ENCODE measurements around the gene ARHGAP31.

The ARHGAP31 gene

DNA sequence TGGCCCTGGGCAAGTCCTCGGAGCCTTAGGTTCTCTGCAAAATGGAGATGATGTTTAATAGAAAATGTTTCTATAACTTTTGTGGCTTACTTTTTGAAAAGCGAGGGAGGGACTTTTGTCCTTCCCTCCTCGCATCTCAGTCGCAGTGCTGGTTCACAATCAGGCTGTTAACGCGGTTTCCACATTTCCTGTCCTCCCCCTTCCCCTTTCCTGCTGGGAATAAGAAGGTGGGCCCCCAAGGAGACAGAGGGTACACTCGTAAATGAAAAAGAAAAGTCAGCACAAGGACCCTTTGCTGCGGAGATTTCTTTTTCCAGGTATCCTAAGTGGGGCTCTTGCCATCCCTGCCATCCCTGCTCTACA lies 29.5 kb downstream of the ARHGAP31 start:
- Histone ChIP-seq H3K27ac (ENCODE audit: extremely low read depth, low read depth, low read length) (no peak overlapping the region), H3K9me3 (ENCODE audit: control insufficient read depth, insufficient read depth, low read depth, low read length) (no peaks in the 10 kb centered on the region), H3K4me3 (ENCODE audit: low read depth, low read length) (no peak overlapping the region), H3K4me1 (ENCODE audit: control insufficient read depth, insufficient read depth, low read length) (no peaks in the 10 kb centered on the region), H3K36me3 (ENCODE audit: control insufficient read depth in 2 of 2, insufficient read depth in 1 of 2, low read length in 2 of 2) (no peaks in the 10 kb centered on the region)
- POLR2A ChIA-PET = no interaction called here
- no peak for TF ChIP-seq ZBTB1 (tag by site-specific recombination; IDR thresholded peaks at IDR 0.05)
- TF ChIP-seq ZNF707 (tag by site-specific recombination; IDR thresholded peaks at IDR 0.05) = no peak
- TF ChIP-seq ZNF404 (tag by site-specific recombination; IDR thresholded peaks at IDR 0.05) = no peak
- TF ChIP-seq, protein P1, sequence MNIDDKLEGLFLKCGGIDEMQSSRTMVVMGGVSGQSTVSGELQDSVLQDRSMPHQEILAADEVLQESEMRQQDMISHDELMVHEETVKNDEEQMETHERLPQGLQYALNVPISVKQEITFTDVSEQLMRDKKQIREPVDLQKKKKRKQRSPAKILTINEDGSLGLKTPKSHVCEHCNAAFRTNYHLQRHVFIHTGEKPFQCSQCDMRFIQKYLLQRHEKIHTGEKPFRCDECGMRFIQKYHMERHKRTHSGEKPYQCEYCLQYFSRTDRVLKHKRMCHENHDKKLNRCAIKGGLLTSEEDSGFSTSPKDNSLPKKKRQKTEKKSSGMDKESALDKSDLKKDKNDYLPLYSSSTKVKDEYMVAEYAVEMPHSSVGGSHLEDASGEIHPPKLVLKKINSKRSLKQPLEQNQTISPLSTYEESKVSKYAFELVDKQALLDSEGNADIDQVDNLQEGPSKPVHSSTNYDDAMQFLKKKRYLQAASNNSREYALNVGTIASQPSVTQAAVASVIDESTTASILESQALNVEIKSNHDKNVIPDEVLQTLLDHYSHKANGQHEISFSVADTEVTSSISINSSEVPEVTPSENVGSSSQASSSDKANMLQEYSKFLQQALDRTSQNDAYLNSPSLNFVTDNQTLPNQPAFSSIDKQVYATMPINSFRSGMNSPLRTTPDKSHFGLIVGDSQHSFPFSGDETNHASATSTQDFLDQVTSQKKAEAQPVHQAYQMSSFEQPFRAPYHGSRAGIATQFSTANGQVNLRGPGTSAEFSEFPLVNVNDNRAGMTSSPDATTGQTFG (tag by site-specific recombination; IDR thresholded peaks at IDR 0.05; ENCODE audit: borderline replicate concordance) = no peak
- no peak for TF ChIP-seq ZSCAN16 (tag by site-specific recombination; IDR thresholded peaks at IDR 0.05)
- no peak for TF ChIP-seq ZSCAN30 (tag by site-specific recombination; IDR thresholded peaks at IDR 0.05)
- no peak for TF ChIP-seq ZNF610 (tag by site-specific recombination; IDR thresholded peaks at IDR 0.05; ENCODE audit: borderline replicate concordance)
- no peak for TF ChIP-seq REPIN1 (tag by site-specific recombination; IDR thresholded peaks at IDR 0.05; ENCODE audit: low read depth)
- TF ChIP-seq, protein P2, sequence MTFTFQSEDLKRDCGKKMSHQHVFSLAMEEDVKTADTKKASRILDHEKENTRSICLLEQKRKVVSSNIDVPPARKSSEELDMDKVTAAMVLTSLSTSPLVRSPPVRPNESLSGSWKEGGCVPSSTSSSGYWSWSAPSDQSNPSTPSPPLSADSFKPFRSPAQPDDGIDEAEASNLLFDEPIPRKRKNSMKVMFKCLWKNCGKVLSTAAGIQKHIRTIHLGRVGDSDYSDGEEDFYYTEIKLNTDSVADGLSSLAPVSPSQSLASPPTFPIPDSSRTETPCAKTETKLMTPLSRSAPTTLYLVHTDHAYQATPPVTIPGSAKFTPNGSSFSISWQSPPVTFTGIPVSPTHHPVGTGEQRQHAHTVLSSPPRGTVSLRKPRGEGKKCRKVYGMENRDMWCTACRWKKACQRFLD (tag by site-specific recombination; IDR thresholded peaks at IDR 0.05) = no peak
- TF ChIP-seq ZNF629 (tag by site-specific recombination; IDR thresholded peaks at IDR 0.05) = no peak
- TF ChIP-seq, protein P3, sequence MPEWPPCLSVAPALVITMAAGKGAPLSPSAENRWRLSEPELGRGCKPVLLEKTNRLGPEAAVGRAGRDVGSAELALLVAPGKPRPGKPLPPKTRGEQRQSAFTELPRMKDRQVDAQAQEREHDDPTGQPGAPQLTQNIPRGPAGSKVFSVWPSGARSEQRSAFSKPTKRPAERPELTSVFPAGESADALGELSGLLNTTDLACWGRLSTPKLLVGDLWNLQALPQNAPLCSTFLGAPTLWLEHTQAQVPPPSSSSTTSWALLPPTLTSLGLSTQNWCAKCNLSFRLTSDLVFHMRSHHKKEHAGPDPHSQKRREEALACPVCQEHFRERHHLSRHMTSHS (tag by site-specific recombination; IDR thresholded peaks at IDR 0.05) = no peak
- TF ChIP-seq, protein P4, sequence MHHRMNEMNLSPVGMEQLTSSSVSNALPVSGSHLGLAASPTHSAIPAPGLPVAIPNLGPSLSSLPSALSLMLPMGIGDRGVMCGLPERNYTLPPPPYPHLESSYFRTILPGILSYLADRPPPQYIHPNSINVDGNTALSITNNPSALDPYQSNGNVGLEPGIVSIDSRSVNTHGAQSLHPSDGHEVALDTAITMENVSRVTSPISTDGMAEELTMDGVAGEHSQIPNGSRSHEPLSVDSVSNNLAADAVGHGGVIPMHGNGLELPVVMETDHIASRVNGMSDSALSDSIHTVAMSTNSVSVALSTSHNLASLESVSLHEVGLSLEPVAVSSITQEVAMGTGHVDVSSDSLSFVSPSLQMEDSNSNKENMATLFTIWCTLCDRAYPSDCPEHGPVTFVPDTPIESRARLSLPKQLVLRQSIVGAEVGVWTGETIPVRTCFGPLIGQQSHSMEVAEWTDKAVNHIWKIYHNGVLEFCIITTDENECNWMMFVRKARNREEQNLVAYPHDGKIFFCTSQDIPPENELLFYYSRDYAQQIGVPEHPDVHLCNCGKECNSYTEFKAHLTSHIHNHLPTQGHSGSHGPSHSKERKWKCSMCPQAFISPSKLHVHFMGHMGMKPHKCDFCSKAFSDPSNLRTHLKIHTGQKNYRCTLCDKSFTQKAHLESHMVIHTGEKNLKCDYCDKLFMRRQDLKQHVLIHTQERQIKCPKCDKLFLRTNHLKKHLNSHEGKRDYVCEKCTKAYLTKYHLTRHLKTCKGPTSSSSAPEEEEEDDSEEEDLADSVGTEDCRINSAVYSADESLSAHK (tag by site-specific recombination; IDR thresholded peaks at IDR 0.05) = no peak
- CTCF ChIA-PET = no interaction called here

DNA sequence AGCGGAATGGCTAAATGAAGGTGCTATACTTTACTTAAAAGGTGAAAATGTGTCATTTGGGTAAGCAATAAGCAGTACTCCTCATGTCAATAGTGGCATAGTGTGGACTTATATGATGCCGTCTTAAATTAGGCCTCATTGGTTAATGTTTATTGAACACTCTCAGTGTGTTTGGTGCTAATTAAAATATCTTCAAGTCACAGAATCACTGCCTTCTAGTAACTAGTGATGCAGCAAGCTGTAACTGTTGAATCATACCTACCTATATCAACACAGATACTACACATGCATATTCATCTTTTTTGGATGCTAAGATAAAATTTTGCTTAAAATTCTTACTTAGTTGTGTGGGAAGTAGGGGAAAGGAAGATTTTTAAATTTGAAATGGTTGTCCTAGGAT lies 30.7 kb downstream of the ARHGAP31 start:
- ChIA-PET POLR2A (interaction anchor here (0.6 kb wide), 1 partner anchor 460 kb away, joined by 3 read pairs; no protein-coding TSS in a partner anchor), CTCF (no interaction called here)
- no peaks in the 10 kb centered on the region for H3K36me3 ChIP-seq (ENCODE audit: control insufficient read depth in 2 of 2, insufficient read depth in 1 of 2, low read length in 2 of 2)
- H3K9me3 ChIP-seq (ENCODE audit: control insufficient read depth, insufficient read depth, low read depth, low read length) = no peaks in the 10 kb centered on the region
- TF ChIP-seq ZNF530 (tag by site-specific recombination; IDR thresholded peaks at IDR 0.05; ENCODE audit: low read depth) (no peak), ZNF394 (tag by site-specific recombination; IDR thresholded peaks at IDR 0.05; ENCODE audit: borderline replicate concordance) (no peak), ZNF169 (tag by site-specific recombination; IDR thresholded peaks at IDR 0.05) (no peak), BCL11A (tag by site-specific recombination; IDR thresholded peaks at IDR 0.05; ENCODE audit: low read depth) (no peak), ZNF571 (tag by site-specific recombination; IDR thresholded peaks at IDR 0.05) (no peak), TRIM28 (IDR thresholded peaks at IDR 0.05; ENCODE audit: borderline replicate concordance, low read length) (no peak), ZNF76 (tag by site-specific recombination; IDR thresholded peaks at IDR 0.05; ENCODE audit: borderline replicate concordance, low read depth) (no peak), ZNF112 (tag by site-specific recombination; IDR thresholded peaks at IDR 0.05) (no peak), ZNF664 (tag by site-specific recombination; IDR thresholded peaks at IDR 0.05) (no peak), ZNF248 (tag by site-specific recombination; IDR thresholded peaks at IDR 0.05) (no peak), ZNF600 (tag by site-specific recombination; IDR thresholded peaks at IDR 0.05) (no peak), WT1 (tag by site-specific recombination; IDR thresholded peaks at IDR 0.05) (no peak), ZNF561 (tag by site-specific recombination; IDR thresholded peaks at IDR 0.05; ENCODE audit: borderline replicate concordance) (no peak), ZNF621 (tag by site-specific recombination; IDR thresholded peaks at IDR 0.05) (no peak)
- TF ChIP-seq, protein P5, sequence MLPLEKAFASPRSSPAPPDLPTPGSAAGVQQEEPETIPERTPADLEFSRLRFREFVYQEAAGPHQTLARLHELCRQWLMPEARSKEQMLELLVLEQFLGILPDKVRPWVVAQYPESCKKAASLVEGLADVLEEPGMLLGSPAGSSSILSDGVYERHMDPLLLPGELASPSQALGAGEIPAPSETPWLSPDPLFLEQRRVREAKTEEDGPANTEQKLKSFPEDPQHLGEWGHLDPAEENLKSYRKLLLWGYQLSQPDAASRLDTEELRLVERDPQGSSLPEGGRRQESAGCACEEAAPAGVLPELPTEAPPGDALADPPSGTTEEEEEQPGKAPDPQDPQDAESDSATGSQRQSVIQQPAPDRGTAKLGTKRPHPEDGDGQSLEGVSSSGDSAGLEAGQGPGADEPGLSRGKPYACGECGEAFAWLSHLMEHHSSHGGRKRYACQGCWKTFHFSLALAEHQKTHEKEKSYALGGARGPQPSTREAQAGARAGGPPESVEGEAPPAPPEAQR (tag by site-specific recombination; IDR thresholded peaks at IDR 0.05) = no peak
- H3K27ac ChIP-seq (ENCODE audit: extremely low read depth, low read depth, low read length) = no peak overlapping the region
- no peaks in the 10 kb centered on the region for H3K4me1 ChIP-seq (ENCODE audit: control insufficient read depth, insufficient read depth, low read length)
- H3K4me3 ChIP-seq (ENCODE audit: low read depth, low read length) = no peak overlapping the region
